GM12873 (cell line): Measurements from ENCODE around the gene PBRM1.

Experiments used
- CTCF ChIP-seq: IDR thresholded peaks from 2 replicates; pipeline ENCODE4 v1.5.1; 2012; ENCODE audit warnings: low read depth, mild to moderate bottlenecking, moderate library complexity, low read length, control low read depth; ENCODE audit not compliant: insufficient read depth; ENCODE audit errors: missing control alignments

PBRM1 gene

GRCh38 chr3:52678265-52679198 lies 7.2 kb downstream of the PBRM1 start:
- TF ChIP-seq CTCF = no peak

- no peak for TF ChIP-seq CTCF
Measured at GRCh38 chr3:52671676-52672075, 14.0 kb downstream of the PBRM1 start.

- TF ChIP-seq CTCF = no peak
Measured at GRCh38 chr3:52670621-52671521, 14.8 kb downstream of the PBRM1 start.

- TF ChIP-seq CTCF = no peak
Measured at GRCh38 chr3:52663098-52663497, 22.6 kb downstream of the PBRM1 start.

GRCh38 chr3:52660046-52660445 lies 25.7 kb downstream of the PBRM1 start:
- no peak for TF ChIP-seq CTCF

- no peak for TF ChIP-seq CTCF
Measured at GRCh38 chr3:52655895-52656294, 29.8 kb downstream of the PBRM1 start.

GRCh38 chr3:52651592-52651991 lies 34.1 kb downstream of the PBRM1 start:
- TF ChIP-seq CTCF = no peak
